Omental fat pad (tissue), 4 donors: ENCODE results near the gene CCDC183. TPM values are rescaled to one million over a fixed set of nuclear protein-coding genes. Genes with fewer than 3 reads are reported as not detected.

Experiments used
- ATAC-seq: fragments of 150-250 bp; one replicate; pipeline ENCODE4 v1.9.1; 2016; ENCODE audit warnings: mild to moderate bottlenecking, moderate library complexity; ENCODE audit not compliant: low FRiP score
- DNase-seq: peaks from one replicate; pipeline ENCODE4 v3.0.0-alpha.2; 2019; ENCODE audit warnings: low spot score
- total RNA-seq, 4 donors: library from RNA; depleted of rRNA; stranded (reverse); fragments of >200 nt; gene quantifications; one replicate each; pipeline ENCODE4 v1.1.0, GENCODE V29; 2016
- TF ChIP-seq, protein P1 (sequence below), 3 donors: fragments of 450-650 bp; IDR thresholded peaks; one replicate each; pipeline ENCODE4 v1.5.1; 2016 to 2017; ENCODE audit warnings: antibody characterized with exemption in 3 of 3, mild to moderate bottlenecking in 3 of 3, moderate library complexity in 2 of 3

CCDC183 gene
- total RNA-seq, 4 donors from 2014 or later = 1.5 to 2.8 (median 1.9) TPM

DNA sequence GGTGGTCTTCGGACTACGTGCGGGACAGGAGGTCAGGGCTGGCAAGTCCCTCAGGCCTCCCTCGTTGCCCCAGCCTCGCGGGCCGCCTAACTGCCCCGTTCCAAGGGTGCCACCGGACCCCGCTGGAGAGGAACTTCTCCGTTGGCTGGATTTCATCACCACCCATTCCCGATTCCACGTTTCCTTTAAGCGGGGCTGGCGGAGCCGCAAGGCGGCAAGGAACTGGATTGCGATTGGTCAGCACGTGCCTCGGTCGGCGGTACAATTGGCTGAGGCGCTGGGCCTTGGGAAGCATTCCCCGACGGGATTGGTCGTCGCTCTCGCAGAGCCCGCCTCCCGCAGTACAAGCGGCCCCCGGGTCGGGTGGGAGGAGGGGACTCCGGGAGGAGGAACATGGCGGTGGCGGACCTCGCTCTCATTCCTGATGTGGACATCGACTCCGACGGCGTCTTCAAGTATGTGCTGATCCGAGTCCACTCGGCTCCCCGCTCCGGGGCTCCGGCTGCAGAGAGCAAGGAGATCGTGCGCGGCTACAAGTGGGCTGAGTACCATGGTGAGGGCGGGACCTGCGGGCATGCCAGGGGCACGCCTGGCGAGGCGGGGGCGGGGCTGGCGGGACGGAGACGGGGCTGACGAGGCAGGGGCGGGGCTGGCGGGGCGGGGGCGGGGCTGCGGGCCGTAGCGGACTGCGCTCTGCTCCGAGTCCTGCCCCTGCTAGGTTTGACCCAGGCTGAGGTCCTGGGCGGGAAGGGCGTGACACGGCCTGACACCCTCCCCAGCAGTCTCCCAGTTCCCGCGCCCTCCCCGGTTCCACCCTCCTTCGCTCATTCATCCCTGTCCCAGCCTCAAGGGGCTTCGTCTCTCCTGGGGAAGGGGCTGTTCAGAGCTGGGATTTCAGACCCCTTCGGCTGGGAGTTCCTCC lies 53.2 kb downstream of the CCDC183 start, which contains the start of gene PHPT1:
Gene PHPT1 (plus strand): TSS at position 372 of the 922 bp plus-strand sequence. CDS start 22 bp downstream, at position 394.
- peak; percentile 92 for ATAC-seq
- peak; percentile 91 for DNase-seq
- TF ChIP-seq, protein P1, sequence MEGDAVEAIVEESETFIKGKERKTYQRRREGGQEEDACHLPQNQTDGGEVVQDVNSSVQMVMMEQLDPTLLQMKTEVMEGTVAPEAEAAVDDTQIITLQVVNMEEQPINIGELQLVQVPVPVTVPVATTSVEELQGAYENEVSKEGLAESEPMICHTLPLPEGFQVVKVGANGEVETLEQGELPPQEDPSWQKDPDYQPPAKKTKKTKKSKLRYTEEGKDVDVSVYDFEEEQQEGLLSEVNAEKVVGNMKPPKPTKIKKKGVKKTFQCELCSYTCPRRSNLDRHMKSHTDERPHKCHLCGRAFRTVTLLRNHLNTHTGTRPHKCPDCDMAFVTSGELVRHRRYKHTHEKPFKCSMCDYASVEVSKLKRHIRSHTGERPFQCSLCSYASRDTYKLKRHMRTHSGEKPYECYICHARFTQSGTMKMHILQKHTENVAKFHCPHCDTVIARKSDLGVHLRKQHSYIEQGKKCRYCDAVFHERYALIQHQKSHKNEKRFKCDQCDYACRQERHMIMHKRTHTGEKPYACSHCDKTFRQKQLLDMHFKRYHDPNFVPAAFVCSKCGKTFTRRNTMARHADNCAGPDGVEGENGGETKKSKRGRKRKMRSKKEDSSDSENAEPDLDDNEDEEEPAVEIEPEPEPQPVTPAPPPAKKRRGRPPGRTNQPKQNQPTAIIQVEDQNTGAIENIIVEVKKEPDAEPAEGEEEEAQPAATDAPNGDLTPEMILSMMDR (IDR thresholded peaks at IDR 0.05) = no peak

DNA sequence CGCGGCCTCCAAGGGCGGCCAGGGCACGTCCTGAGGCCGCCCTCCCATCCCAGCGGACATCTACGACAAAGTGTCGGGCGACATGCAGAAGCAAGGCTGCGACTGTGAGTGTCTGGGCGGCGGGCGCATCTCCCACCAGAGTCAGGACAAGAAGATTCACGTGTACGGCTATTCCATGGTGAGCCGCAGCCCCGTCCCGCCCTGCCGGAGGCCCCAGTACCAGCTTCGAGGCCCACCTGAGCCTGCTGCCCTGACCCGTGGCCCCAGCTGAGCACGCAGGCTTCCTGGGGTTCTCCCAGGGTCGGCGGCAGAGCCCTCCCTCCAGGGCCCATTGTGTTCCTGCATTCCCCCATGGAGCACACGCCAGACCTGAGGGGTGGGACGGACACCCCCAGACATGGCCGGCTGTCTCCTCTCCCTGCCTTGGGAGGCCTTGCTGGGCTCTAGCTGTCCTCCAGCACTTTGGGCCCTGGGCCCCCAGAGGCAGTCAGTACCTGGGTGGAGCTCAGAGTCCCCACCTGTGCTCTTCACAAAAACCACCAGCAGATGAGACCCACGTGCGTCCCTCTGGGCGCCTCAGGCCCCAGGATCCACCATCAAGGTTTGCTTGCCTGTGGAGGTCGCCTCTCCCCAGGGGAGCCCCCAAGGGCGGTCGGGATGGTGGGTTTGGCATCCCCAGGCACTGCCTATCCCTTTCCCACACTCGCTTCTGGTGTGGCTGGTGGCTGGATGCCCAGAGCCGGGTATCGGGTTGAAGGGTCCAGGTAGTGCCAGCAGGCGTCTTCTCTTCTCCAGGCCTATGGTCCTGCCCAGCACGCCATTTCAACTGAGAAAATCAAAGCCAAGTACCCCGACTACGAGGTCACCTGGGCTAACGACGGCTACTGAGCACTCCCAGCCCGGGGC lies 54.1 kb downstream of the CCDC183 start:
- ATAC-seq (no peak), DNase-seq (no peak)
- TF ChIP-seq, protein P1 (IDR thresholded peaks at IDR 0.05) = no peak

DNA sequence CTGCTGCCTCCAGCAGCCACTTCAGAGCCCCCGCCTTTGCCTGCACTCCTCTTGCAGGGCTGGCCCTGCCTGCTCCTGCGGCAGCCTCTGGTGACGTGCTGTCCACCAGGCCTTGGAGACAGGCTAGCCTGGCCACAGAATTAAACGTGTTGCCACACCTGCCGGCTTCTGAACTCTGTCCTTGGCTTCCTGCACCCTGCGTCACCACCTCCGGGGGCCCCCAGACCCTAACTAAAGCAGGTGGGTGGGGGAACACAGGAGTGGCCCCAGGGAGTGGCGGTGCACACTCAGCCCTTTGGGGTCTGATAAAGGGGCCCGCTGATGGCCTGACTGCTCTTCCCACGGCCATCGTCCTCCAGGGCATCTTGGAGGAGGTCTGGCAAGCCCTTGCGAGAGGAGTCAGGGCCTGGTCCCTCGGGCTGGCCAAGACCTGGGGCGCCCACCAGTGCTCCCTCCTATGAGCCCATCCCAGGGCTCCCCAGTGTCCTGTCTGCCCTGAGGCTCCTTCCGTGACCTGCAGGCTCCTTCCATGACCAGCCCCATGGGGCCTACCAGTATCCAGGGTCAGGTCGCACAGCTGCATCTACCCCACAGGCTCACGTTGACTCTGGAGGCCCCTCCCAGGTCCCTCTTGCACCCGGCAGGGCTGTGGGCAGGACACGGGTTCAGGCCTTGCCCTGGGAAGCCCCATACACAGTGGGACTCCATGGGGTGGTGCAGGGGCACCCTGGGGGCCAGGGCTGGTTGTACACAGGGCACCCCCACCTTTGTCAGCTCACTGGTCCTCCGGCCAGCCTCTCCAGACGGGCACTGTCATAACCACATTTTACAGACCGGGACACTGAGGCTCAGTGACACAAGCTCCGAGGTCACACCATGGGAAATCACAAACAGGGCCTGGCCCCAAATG lies 55.0 kb downstream of the CCDC183 start:
- DNase-seq = no peak
- TF ChIP-seq, protein P1 (IDR thresholded peaks at IDR 0.05) = no peak
- ATAC-seq = no peak

DNA sequence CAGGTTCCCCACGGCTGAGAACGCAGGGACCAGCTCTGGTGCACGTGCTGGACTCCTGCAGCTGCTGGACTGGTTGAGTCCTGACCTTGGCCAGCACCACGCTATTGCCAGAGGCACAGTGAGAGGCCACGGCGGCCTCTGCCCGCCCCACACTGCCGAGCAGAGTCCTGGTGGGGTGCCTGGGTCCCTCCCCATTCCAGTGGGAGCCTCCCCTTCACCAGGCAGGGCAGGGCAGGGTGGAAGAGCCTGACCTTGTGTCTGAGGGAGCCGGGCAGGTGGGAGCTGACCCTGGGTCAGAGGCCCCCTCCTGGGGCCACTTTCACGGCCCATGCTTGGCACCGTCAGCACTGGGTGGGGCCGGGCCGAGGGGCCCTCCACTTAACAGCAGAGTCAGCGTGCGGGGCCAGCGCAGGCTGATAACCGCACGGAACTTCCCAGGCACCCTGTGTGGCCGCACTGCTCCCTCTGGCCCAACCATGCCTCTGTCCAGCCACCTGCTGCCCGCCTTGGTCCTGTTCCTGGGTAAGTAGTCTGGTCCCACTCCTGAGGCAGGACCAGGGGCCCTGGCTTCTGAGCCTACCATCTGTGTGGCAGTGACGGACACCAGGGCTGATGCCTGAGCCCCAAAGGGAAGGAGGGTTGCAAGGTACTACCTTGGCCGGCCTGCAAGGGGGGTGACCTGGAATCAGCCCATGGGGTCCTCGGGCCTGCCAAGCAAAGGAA lies 56.0 kb downstream of the CCDC183 start, which contains the start of gene MAMDC4:
Gene MAMDC4 (plus strand): TSS at position 406 of the 723 bp plus-strand sequence. CDS start 71 bp downstream, at position 477.
- no peak for ATAC-seq
- TF ChIP-seq, protein P1 (IDR thresholded peaks at IDR 0.05) = no peak

DNA sequence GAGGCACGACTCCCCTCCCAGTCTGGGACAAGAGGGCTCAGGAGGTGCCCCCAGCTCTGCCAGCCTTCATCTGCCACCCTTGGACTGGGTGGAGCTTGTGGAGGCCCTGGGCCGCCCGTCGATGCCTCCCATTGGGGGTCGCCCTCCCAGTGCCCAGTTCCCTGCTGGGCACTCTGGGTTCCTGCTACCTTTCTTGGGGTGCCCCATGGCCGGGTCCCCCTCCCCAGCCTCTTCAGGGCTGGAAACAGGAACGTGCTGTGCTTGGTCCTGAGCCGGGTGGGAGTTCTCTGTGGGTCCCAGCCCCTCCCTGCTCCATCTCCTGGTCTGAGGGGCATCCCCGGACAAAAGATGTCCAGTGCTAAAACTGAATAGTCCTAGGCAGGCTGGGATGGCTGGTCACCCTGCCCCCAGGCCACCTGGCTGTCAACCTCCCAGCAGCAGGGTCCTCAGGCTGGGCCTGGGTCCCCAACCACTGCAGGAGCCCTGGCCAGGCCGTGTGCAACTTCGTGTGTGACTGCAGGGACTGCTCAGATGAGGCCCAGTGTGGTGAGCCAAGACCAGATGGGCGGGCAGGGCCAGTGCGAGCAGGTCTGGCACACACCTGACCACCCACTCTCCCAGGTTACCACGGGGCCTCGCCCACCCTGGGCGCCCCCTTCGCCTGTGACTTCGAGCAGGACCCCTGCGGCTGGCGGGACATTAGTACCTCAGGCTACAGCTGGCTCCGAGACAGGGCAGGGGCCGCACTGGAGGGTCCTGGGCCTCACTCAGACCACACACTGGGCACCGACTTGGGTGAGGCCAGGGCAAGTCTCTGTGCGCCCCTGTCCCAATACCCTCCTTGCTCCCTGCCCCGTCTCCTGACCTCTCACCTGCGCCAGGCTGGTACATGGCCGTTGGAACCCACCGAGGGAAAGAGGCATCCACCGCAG lies 56.8 kb downstream of the CCDC183 start:
- no peak for DNase-seq
- ATAC-seq = no peak
- TF ChIP-seq, protein P1 (IDR thresholded peaks at IDR 0.05) = no peak

More for the DNA sequence above, 56.0 kb downstream of the CCDC183 start, which contains the start of gene MAMDC4:
- no peak for DNase-seq
